ENCODE measurements around the gene TUT4. TPM values are rescaled to one million over a fixed set of nuclear protein-coding genes. Genes with fewer than 3 reads are reported as not detected.

The TUT4 gene
- total RNA-seq, 1 donor from 2014 or later, result 139 TPM

DNA sequence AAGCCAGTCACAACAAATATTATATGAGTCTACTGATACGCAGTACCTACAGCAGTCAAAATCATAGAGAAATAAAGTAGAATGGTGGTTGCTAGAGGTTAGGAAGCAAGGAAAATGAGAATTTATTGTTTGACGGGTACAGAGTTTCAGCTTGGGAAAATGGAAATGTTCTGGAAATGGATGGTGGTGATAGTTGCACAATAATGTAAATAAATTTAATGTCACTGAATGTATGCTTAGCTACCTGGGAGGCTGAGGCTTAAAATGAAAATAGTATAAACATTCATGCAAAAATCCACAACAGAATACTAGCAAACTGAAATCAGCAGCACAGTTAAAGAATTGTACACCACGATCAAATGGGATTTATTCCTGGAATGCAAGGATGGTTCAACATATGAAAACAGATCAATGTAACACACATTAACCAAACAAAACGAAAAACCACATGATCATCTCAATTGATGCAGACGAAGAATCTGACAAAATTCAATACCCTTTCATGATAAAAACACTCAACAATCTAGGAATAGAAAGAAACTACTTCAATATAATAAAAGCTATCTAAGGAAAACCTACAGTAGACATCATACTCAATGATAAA, 10.7 kb downstream of the TUT4 start:
- Histone ChIP-seq H3K79me2 (ENCODE audit: low read depth) (peaks cover 100% of the 10 kb centered on the region), H3K4me2 (no peak overlapping the region), H3K27ac (no peak overlapping the region), H4K20me1 (ENCODE audit: low read depth) (peaks cover 30% of the 10 kb centered on the region), H3K4me1 (no peaks in the 10 kb centered on the region), H2AFZ (replicated peaks) (no peak overlapping the region), H3K9me3 (ENCODE audit: low read depth) (peaks cover 4% of the 10 kb centered on the region), H3K9ac (no peak overlapping the region), H3K27me3 (no peaks in the 10 kb centered on the region), H3K36me3 (peaks cover 6% of the 10 kb centered on the region), H3F3A (ENCODE audit: low read depth) (no peaks in the 10 kb centered on the region), H3K4me3 (no peak overlapping the region)
- peaks cover 6% of the 10 kb centered on the region for H3K27me3 Mint-ChIP-seq (ENCODE audit: insufficient read depth, low read depth)
- DNase-seq (ENCODE audit: low spot score), result no peak
- H3K4me1 Mint-ChIP-seq, result no peaks in the 10 kb centered on the region
- H3K36me3 Mint-ChIP-seq, result peaks cover 69% of the 10 kb centered on the region
- H3K27ac Mint-ChIP-seq, result no peak overlapping the region
- H3K9me3 Mint-ChIP-seq, result peaks cover 81% of the 10 kb centered on the region
- no peak overlapping the region for H3K4me3 Mint-ChIP-seq
- TF ChIP-seq, protein P1, sequence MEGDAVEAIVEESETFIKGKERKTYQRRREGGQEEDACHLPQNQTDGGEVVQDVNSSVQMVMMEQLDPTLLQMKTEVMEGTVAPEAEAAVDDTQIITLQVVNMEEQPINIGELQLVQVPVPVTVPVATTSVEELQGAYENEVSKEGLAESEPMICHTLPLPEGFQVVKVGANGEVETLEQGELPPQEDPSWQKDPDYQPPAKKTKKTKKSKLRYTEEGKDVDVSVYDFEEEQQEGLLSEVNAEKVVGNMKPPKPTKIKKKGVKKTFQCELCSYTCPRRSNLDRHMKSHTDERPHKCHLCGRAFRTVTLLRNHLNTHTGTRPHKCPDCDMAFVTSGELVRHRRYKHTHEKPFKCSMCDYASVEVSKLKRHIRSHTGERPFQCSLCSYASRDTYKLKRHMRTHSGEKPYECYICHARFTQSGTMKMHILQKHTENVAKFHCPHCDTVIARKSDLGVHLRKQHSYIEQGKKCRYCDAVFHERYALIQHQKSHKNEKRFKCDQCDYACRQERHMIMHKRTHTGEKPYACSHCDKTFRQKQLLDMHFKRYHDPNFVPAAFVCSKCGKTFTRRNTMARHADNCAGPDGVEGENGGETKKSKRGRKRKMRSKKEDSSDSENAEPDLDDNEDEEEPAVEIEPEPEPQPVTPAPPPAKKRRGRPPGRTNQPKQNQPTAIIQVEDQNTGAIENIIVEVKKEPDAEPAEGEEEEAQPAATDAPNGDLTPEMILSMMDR (IDR thresholded peaks at IDR 0.05), result no peak
- TF ChIP-seq EZH2 (IDR thresholded peaks at IDR 0.05), result no peak

- peaks cover 2% of the 10 kb centered on the region for H3K27me3 Mint-ChIP-seq (ENCODE audit: insufficient read depth, low read depth)
- no peak for TF ChIP-seq EZH2phosphoT487 (IDR thresholded peaks at IDR 0.05)
- no peak for TF ChIP-seq EZH2 (IDR thresholded peaks at IDR 0.05)
- TF ChIP-seq, protein P1 (IDR thresholded peaks at IDR 0.05), result no peak
- Histone ChIP-seq H2AFZ (replicated peaks) (no peak overlapping the region), H3K9ac (no peak overlapping the region), H3K27me3 (no peaks in the 10 kb centered on the region), H3K27ac (no peak overlapping the region), H3K4me3 (no peak overlapping the region), H4K20me1 (ENCODE audit: low read depth) (peaks cover 57% of the 10 kb centered on the region), H3K4me2 (no peak overlapping the region), H3K36me3 (peaks cover 8% of the 10 kb centered on the region), H3K9me3 (ENCODE audit: low read depth) (peaks cover 11% of the 10 kb centered on the region), H3K79me2 (ENCODE audit: low read depth) (peaks cover 100% of the 10 kb centered on the region), H3F3A (ENCODE audit: low read depth) (no peaks in the 10 kb centered on the region), H3K4me1 (no peaks in the 10 kb centered on the region)
- no peak overlapping the region for H3K27ac Mint-ChIP-seq
- no peak overlapping the region for H3K4me3 Mint-ChIP-seq
- DNase-seq (ENCODE audit: low spot score), result no peak
- no peaks in the 10 kb centered on the region for H3K4me1 Mint-ChIP-seq
- peaks cover 52% of the 10 kb centered on the region for H3K36me3 Mint-ChIP-seq
- peaks cover 52% of the 10 kb centered on the region for H3K9me3 Mint-ChIP-seq
These were observed 17.7 kb downstream of the TUT4 start for GRCh38 chr1:52534928-52535764.

GRCh38 chr1:52533713-52534112, 19.2 kb downstream of the TUT4 start:
- Histone ChIP-seq H3K9ac (no peak overlapping the region), H3K4me1 (no peaks in the 10 kb centered on the region), H4K20me1 (ENCODE audit: low read depth) (peaks cover 55% of the 10 kb centered on the region), H3K9me3 (ENCODE audit: low read depth) (peaks cover 11% of the 10 kb centered on the region), H3K4me3 (no peak overlapping the region), H3K4me2 (no peak overlapping the region), H3K27ac (no peak overlapping the region), H3F3A (ENCODE audit: low read depth) (no peaks in the 10 kb centered on the region), H3K27me3 (no peaks in the 10 kb centered on the region), H3K36me3 (peaks cover 8% of the 10 kb centered on the region), H2AFZ (replicated peaks) (no peak overlapping the region), H3K79me2 (ENCODE audit: low read depth) (peaks cover 100% of the 10 kb centered on the region)
- DNase-seq (ENCODE audit: low spot score), result no peak
- H3K4me1 Mint-ChIP-seq, result no peaks in the 10 kb centered on the region
- H3K27me3 Mint-ChIP-seq (ENCODE audit: insufficient read depth, low read depth), result no peaks in the 10 kb centered on the region
- TF ChIP-seq, protein P1 (IDR thresholded peaks at IDR 0.05), result no peak
- no peak for TF ChIP-seq EZH2phosphoT487 (IDR thresholded peaks at IDR 0.05)
- no peak for TF ChIP-seq EZH2 (IDR thresholded peaks at IDR 0.05)
- H3K27ac Mint-ChIP-seq, result no peak overlapping the region
- H3K4me3 Mint-ChIP-seq, result no peak overlapping the region
- H3K36me3 Mint-ChIP-seq, result peaks cover 45% of the 10 kb centered on the region
- H3K9me3 Mint-ChIP-seq, result peaks cover 40% of the 10 kb centered on the region
